ENCODE data around the gene GIPR. TPM values are rescaled to one million over a fixed set of nuclear protein-coding genes. Genes with fewer than 3 reads are reported as not detected.

The GIPR gene
- total RNA-seq, 2 experiments from 2014 or later, result 6.6 to 8.3 TPM

DNA sequence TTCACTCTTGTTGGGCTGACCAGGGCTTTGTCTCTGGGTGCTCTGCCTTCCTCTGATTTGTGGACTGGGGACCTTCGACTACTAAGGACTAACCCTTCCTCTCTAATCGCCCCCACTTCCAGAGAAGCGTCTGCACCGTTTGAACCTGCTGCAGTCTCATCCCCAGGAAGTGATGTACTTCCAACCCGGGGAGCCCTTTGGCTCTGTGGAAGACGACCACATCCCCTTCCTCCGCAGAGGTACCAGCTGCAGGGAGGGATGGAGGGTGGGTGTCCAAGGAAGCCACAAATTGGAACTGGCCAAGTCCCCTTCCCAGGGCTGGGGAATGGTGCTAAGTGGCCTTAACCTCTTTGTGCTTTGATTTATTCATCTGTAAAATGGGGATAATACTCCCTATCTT, 33.7 kb downstream of the GIPR start:
- Mint-ChIP-seq H3K27me3 (no peaks in the 10 kb centered on the region), H3K36me3 (peaks cover 20% of the 10 kb centered on the region), H3K9me3 (no peaks in the 10 kb centered on the region), H3K27ac (no peak overlapping the region), H3K4me3 (no peak overlapping the region), H3K4me1 (ENCODE audit: low read depth) (peaks cover 6% of the 10 kb centered on the region)
- no peak for DNase-seq
- CTCF ChIA-PET, result interaction anchor here (2.8 kb wide), 1 partner anchor 9 kb away, joined by 10 read pairs; the partner anchor contains the start of genes QPCTL and SNRPD2
- POLR2A ChIA-PET, result no interaction called here
- intact Hi-C loops (cut with micrococcal nuclease), result no loop called here

DNA sequence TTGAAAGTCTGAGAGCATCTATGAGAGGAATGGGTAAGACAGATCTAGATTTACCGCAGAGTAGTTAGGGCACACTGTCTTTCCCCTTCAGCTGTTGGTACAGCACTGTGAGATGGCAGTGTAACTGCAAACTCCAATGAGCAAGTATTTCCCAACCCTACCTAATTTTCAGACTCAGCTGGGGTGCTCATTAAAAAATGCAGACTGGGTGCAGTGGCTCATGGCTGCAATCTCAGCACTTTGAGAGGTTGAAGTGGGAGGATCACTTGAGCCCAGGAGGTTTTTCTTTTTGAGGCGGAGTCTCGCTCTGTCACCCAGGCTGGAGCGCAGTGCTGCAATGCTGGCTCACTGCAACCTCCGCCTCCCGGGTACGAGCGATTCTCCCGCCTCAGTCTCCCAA, 37.1 kb downstream of the GIPR start:
- ChIA-PET POLR2A (interaction anchor here (1.0 kb wide), 1 partner anchor 12 kb away, joined by 3 read pairs; no protein-coding TSS in a partner anchor), CTCF (interaction anchor here (1.5 to 3.3 kb wide), 3 partner anchors 12 to 25 kb away, joined by 5 to 19 read pairs (median 7); partner anchors contain the start of gene QPCTL)
- Mint-ChIP-seq H3K9me3 (no peaks in the 10 kb centered on the region), H3K36me3 (peaks cover 22% of the 10 kb centered on the region), H3K27ac (no peak overlapping the region), H3K27me3 (no peaks in the 10 kb centered on the region), H3K4me3 (no peak overlapping the region), H3K4me1 (ENCODE audit: low read depth) (no peaks in the 10 kb centered on the region)
- intact Hi-C loops (cut with micrococcal nuclease), result no loop called here
- no peak for DNase-seq

DNA sequence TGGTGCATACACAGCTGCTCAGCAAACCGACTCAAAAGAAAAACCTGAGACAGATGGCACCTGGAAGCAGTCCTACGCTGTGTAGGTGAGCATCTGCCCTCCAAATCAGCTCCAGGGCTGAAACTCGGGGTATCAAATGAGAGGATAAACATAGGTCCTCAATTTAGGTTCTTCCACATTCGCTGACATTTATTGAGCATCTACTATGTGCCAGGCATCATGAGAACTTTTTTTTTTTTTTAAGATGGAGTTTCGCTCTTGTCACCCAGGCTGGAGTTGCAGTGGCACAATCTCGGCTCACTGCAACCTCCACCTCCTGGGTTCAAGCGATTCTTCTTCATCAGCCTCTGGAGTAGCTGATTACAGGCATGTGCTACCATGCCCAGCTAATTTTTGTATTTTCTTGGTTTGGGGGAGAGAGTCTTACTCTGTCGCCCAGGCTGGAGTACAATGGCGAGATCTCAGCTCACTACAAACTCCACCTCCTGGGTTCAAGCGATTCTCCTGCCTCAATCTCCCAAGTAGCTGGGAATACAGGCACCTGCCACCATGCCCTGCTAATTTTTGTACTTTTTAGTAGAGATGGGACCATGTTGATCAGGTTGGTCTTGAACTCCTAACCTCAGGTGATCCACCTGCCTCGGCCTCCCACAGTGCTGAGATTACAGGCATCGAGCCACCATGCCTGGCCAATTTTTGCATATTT, 37.8 kb downstream of the GIPR start:
- CTCF ChIA-PET, result interaction anchor here (3.3 kb wide), 1 partner anchor 12 kb away, joined by 19 read pairs; the partner anchor contains the start of gene QPCTL
- intact Hi-C loops (cut with micrococcal nuclease), result no loop called here
- Mint-ChIP-seq H3K9me3 (no peaks in the 10 kb centered on the region), H3K4me1 (ENCODE audit: low read depth) (peaks cover 2% of the 10 kb centered on the region), H3K27me3 (no peaks in the 10 kb centered on the region), H3K27ac (no peak overlapping the region), H3K36me3 (peaks cover 26% of the 10 kb centered on the region), H3K4me3 (no peak overlapping the region)
- POLR2A ChIA-PET, result interaction anchor here (1.0 kb wide), 1 partner anchor 13 kb away, joined by 3 read pairs; no protein-coding TSS in a partner anchor
- no peak for DNase-seq

GRCh38 chr19:45710356-45711130, 42.5 kb downstream of the GIPR start:
- intact Hi-C loops (cut with micrococcal nuclease), result no loop called here
- Mint-ChIP-seq H3K9me3 (no peaks in the 10 kb centered on the region), H3K27me3 (no peaks in the 10 kb centered on the region), H3K36me3 (peaks cover 21% of the 10 kb centered on the region), H3K27ac (peak overlapping the region; percentile 21), H3K4me1 (ENCODE audit: low read depth) (peaks cover 11% of the 10 kb centered on the region), H3K4me3 (no peak overlapping the region)
- ChIA-PET CTCF (interaction anchor here (1.2 to 2.6 kb wide), 2 partner anchors 14 to 17 kb away, joined by 4 to 11 read pairs; no protein-coding TSS in a partner anchor), POLR2A (no interaction called here)
- no peak for DNase-seq

GRCh38 chr19:45711851-45712698, 44.1 kb downstream of the GIPR start:
- H3K27ac Mint-ChIP-seq, result no peak overlapping the region
- no peak for DNase-seq
- H3K4me1 Mint-ChIP-seq (ENCODE audit: low read depth), result peaks cover 21% of the 10 kb centered on the region
- H3K4me3 Mint-ChIP-seq, result no peak overlapping the region
- intact Hi-C loops (cut with micrococcal nuclease), result no loop called here
- no peaks in the 10 kb centered on the region for H3K9me3 Mint-ChIP-seq
- no peaks in the 10 kb centered on the region for H3K27me3 Mint-ChIP-seq
- POLR2A ChIA-PET, result no interaction called here
- CTCF ChIA-PET, result interaction anchor here (1.0 to 2.6 kb wide), 2 partner anchors 18 to 20 kb away, joined by 3 to 11 read pairs; partner anchors contain the start of gene QPCTL
- H3K36me3 Mint-ChIP-seq, result peaks cover 21% of the 10 kb centered on the region

- DNase-seq, result no peak
- ChIA-PET POLR2A (no interaction called here), CTCF (interaction anchor here (1.0 kb wide), 1 partner anchor 20 kb away, joined by 3 read pairs; the partner anchor contains the start of gene QPCTL)
- intact Hi-C loops (cut with micrococcal nuclease), result no loop called here
- H3K27me3 Mint-ChIP-seq, result no peaks in the 10 kb centered on the region
- H3K9me3 Mint-ChIP-seq, result no peaks in the 10 kb centered on the region
- H3K27ac Mint-ChIP-seq, result no peak overlapping the region
- H3K4me1 Mint-ChIP-seq (ENCODE audit: low read depth), result peaks cover 21% of the 10 kb centered on the region
- no peak overlapping the region for H3K4me3 Mint-ChIP-seq
- H3K36me3 Mint-ChIP-seq, result peaks cover 21% of the 10 kb centered on the region
These were observed 44.7 kb downstream of the GIPR start for GRCh38 chr19:45712699-45713067.

DNA sequence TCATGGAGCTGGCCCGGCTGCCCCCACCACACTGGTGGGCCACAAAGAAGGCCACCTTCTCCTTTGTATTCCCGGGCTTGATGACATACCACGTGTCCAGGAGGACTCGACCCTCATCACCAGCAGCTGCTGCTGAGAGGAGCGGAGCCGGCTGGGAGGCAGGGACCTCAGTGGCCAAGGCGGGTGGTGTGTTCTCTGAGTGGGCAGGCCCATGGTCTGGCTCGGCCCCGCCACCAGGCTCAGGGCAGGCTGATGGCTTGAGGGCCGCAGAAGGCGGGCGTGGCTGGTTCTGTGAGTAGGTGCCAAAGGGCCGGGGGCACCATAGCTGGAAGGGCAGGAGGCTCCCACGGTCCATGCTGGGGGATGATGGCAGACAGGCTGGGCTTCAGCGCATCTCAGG, 45.1 kb downstream of the GIPR start:
- DNase-seq, result no peak
- peaks cover 21% of the 10 kb centered on the region for H3K36me3 Mint-ChIP-seq
- no peaks in the 10 kb centered on the region for H3K27me3 Mint-ChIP-seq
- H3K9me3 Mint-ChIP-seq, result no peaks in the 10 kb centered on the region
- intact Hi-C loops (cut with micrococcal nuclease), result no loop called here
- ChIA-PET POLR2A (no interaction called here), CTCF (no interaction called here)
- peaks cover 25% of the 10 kb centered on the region for H3K4me1 Mint-ChIP-seq (ENCODE audit: low read depth)
- H3K4me3 Mint-ChIP-seq, result no peak overlapping the region
- no peak overlapping the region for H3K27ac Mint-ChIP-seq

- intact Hi-C loops (cut with micrococcal nuclease), result loop anchor here (5.0 kb wide), 1 partner anchor 33 kb away; no protein-coding TSS in a partner anchor
- Mint-ChIP-seq H3K27ac (no peak overlapping the region), H3K4me3 (no peak overlapping the region)
These were observed 47.1 kb downstream of the GIPR start for GRCh38 chr19:45715139-45715538.

DNA sequence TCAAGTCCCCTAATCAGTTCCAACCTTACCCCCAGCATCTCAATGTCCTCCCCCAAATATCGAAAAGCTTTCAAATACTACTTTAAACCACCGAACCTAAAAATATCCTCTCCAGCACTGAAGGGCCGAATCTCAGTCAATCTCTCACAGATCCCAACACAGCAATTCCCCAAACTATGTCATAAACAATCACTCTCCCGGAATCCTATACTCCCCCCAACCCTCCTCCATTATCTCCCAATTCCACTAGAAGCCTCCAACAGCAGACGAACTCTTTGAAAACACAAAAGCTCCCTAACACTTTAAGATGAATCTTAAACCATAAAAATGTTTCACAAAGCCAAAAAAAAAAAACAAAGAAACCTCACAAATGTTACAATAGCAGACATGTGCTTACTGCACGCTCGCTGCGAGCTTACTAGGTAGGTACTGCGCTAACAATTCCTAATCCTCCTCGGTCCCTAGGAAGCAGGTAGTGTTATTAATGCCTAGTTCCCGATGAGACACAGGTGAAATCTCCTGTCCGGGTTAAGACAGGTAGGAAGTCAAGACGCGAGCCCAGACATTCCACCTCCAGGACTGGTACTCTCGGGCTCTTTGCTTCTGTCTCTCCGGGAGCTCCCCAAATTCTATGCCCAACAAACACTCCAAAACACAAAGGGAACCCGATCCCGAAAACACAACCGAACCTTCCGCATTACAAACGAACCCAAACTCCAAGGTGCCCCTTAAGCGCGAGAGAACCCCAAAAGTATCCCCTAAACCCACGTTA, 48.5 kb downstream of the GIPR start:
- Mint-ChIP-seq H3K27me3 (no peaks in the 10 kb centered on the region), H3K4me1 (ENCODE audit: low read depth) (peaks cover 35% of the 10 kb centered on the region), H3K4me3 (peak overlapping the region; percentile 96), H3K9me3 (no peaks in the 10 kb centered on the region), H3K36me3 (peaks cover 14% of the 10 kb centered on the region), H3K27ac (peak overlapping the region; percentile 93)
- POLR2A ChIA-PET, result interaction anchor here (0.7 to 4.2 kb wide), 10 partner anchors 12 to 186 kb away, joined by 3 to 31 read pairs (median 3); partner anchors contain the start of genes FBXO46, MYPOP, QPCTL and SIX5
- CTCF ChIA-PET, result interaction anchor here (0.8 to 6.8 kb wide), 16 partner anchors 9 to 277 kb away, joined by 3 to 68 read pairs (median 4); partner anchors contain the start of genes FBXO46, QPCTL and SNRPD2
- intact Hi-C loops (cut with micrococcal nuclease), result loop anchor here (1.0 to 5.0 kb wide), 10 partner anchors 14 to 210 kb away; partner anchors contain the start of genes DMWD, FBXO46, IRF2BP1 and OPA3
- peak; percentile 38 for DNase-seq

More at GRCh38 chr19:45715139-45715538, 47.1 kb downstream of the GIPR start:
- Mint-ChIP-seq H3K27me3 (no peaks in the 10 kb centered on the region), H3K36me3 (peaks cover 23% of the 10 kb centered on the region), H3K4me1 (ENCODE audit: low read depth) (peaks cover 37% of the 10 kb centered on the region), H3K9me3 (no peaks in the 10 kb centered on the region)
- CTCF ChIA-PET, result interaction anchor here (0.7 to 6.8 kb wide), 2 partner anchors 22 to 54 kb away, joined by 8 to 68 read pairs; partner anchors contain the start of genes QPCTL, SIX5 and SNRPD2
- no peak for DNase-seq
- POLR2A ChIA-PET, result interaction anchor here (4.2 kb wide), 1 partner anchor 23 kb away, joined by 31 read pairs; the partner anchor contains the start of genes QPCTL and SNRPD2

GRCh38 chr19:45717131-45717982, 49.3 kb downstream of the GIPR start:
- Mint-ChIP-seq H3K4me3 (peak overlapping the region; percentile 96), H3K27ac (peak overlapping the region; percentile 93), H3K36me3 (peaks cover 14% of the 10 kb centered on the region), H3K9me3 (no peaks in the 10 kb centered on the region), H3K27me3 (no peaks in the 10 kb centered on the region), H3K4me1 (ENCODE audit: low read depth) (peaks cover 39% of the 10 kb centered on the region)
- CTCF ChIA-PET, result interaction anchor here (0.8 to 6.8 kb wide), 16 partner anchors 10 to 278 kb away, joined by 3 to 68 read pairs (median 4); partner anchors contain the start of genes FBXO46, QPCTL and SNRPD2
- intact Hi-C loops (cut with micrococcal nuclease), result loop anchor here (1.0 to 5.0 kb wide), 10 partner anchors 13 to 211 kb away; partner anchors contain the start of genes DMWD, FBXO46, IRF2BP1 and OPA3
- POLR2A ChIA-PET, result interaction anchor here (0.7 to 4.2 kb wide), 10 partner anchors 13 to 185 kb away, joined by 3 to 31 read pairs (median 3); partner anchors contain the start of genes FBXO46, MYPOP, QPCTL and SIX5
- DNase-seq, result peak; percentile 99
